ENCODE results near the gene RELL2.

DNA sequence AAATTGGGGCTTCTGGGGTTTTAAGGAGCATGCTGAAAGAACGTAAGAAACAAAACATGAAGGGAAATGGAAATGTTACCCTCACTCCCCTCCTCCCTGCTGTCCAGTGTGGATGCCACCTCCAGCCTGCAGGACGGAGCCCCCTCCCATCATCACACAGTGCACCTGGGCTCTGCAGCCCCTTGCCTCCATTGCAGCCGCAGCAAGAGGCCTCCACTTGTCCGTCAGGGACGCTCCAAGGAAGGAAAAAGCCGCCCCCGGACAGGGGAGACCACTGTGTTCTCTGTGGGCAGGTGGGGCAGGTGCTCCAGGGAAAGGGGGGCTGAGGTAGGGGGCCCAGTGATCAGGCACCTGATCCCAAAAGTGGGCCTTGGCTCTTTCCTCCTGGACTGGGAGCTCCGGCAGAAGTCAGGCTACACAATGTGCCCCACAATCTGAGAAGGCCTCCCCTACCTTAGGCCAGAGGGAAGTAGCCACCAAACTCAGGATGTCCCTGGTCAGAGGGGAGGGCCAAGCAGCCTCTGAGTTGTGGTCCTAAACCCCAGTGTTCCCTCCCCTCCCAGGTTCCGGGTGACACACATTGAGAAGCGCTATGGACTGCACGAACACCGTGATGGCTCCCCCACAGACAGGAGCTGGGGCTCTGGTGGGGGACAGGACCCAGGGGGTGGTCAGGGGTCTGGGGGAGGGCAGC lies 2.7 kb downstream of the RELL2 start:
- TF ChIP-seq POLR2A (IDR thresholded peaks at IDR 0.05) (no peak), CTCF (IDR thresholded peaks at IDR 0.05) (no peak)
